ENCODE data around the gene YIPF7.

DNA sequence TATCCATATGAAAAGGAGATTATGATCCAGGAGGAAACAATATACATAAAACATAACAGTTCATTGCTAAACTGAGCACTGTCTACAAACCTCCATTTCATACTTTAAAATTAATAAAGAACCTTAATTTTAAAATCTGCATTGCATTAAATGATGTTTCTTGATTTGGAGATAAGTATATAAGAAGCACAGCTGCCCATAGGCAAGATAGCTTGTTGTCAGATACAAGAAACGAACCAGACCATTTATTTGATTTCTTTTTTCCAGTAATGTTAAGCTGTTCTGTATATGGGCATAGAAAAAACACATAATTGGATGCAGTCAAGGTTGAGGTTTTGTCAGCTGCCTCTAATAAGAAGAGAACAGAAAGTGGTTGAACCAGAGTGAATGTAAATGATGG, 33.2 kb upstream of the YIPF7 start:
- TF ChIP-seq GATA2 (IDR thresholded peaks at IDR 0.05; ENCODE audit: low read depth, low read length) (no peak), GATA3 (IDR thresholded peaks at IDR 0.05; ENCODE audit: low read depth, low read length) (peak; percentile 73)

All from SH-SY5Y (cell line).